Adrenal gland (tissue), 12 donors: ENCODE results near the gene IQSEC1. TPM values are rescaled to one million over a fixed set of nuclear protein-coding genes. Genes with fewer than 3 reads are reported as not detected.

Source experiments
- DNase-seq, 7 donors: peaks; one replicate each; pipeline ENCODE4 v3.0.0-alpha.2; 2019 to 2020
- H3K27ac ChIP-seq, 5 donors: fragments of 200-600 bp; sonication (generic) in 4 of 5; 1 replicate in 3 of 5; 2 replicates in 2 of 5; pipeline versions ENCODE4 v1.5.1 to v1.8.0; 2016 to 2020; ENCODE audit warnings: mild to moderate bottlenecking in 1 of 5
- H3K27me3 ChIP-seq: fragments of 200-600 bp; 2 replicates; pipeline ENCODE4 v1.8.0; 2021
- H3K36me3 ChIP-seq, 2 donors: fragments of 200-600 bp; replicated peaks in 1 of 2; 1 replicate in 1 of 2; 2 replicates in 1 of 2; pipeline versions ENCODE4 v1.5.1 to v1.8.0; 2018 to 2022
- H3K4me1 ChIP-seq, 2 donors: fragments of 200-600 bp; replicated peaks in 1 of 2; 1 replicate in 1 of 2; 2 replicates in 1 of 2; pipeline versions ENCODE4 v1.5.1 to v1.8.0; 2018 to 2021
- H3K4me3 ChIP-seq, 4 donors: fragments of 200-600 bp; sonication (generic) in 3 of 4; one replicate each; pipeline ENCODE4 v1.5.1; 2016 to 2018
- H3K9me3 ChIP-seq, 3 donors: fragments of 200-600 bp; sonication (generic) in 1 of 3; replicated peaks in 1 of 3; 1 replicate in 2 of 3; 2 replicates in 1 of 3; pipeline versions ENCODE4 v1.5.1 to v1.8.0; 2016 to 2021
- POLR2A ChIP-seq, 2 donors: fragments of 450-650 bp; IDR thresholded peaks; one replicate each; pipeline ENCODE4 v1.6.1; 2017; ENCODE audit warnings: antibody characterized with exemption in 2 of 2, mild to moderate bottlenecking in 2 of 2, moderate library complexity in 1 of 2
- WGBS, 4 donors: extraction: QIAGEN DNeasy Blood & Tissue Kit in 2 of 4; methylation state at CpG; one replicate each; pipeline versions ENCODE4 v1.1.5 to v1.1.7; 2013 to 2017; 5-methylcytosine and 5-hydroxymethylcytosine counted together
- intact Hi-C, 2 donors: fragments of 100-400 bp; cut with DNase I; formaldehyde crosslinking; loops; one replicate each; pipeline versions ENCODE4 v1.14.1 to v1.15.0; 2022 to 2023
- polyA plus RNA-seq, 3 donors: library from polyadenylated mRNA; stranded (reverse); fragments of 200-250 nt in 2 of 3; fragments of 350-450 nt in 1 of 3; fragmentation: Illumina TruSeq in 1 of 3; extraction: RNeasy Lipid Tissue Mini Kit (QIAGEN cat#74804) in 1 of 3; gene quantifications; one replicate each; pipeline ENCODE4 v1.2.3, GENCODE V29; 2013 to 2014
- total RNA-seq, 9 donors: library from RNA; depleted of rRNA in 4 of 9; stranded (reverse); fragments of >200 nt in 4 of 9; fragments of 120-200 nt in 1 of 9; fragmentation: NEBNext Ultra II Directional in 1 of 9; extraction: Animal tissue kit (Norgen Biotek cat#: 25700) in 1 of 9; gene quantifications; one replicate each; pipeline versions ENCODE4 v1.1.0 to v1.2.4, GENCODE V29; 2013 to 2023
- TF ChIP-seq, protein P1 (sequence below), 6 experiments: fragments of 450-650 bp in 4 of 6; fragments of 200-600 bp in 2 of 6; sonication (generic) in 1 of 6; IDR thresholded peaks; 1 replicate in 5 of 6; 2 replicates in 1 of 6; pipeline versions ENCODE4 v1.5.1 to v1.8.0; 2016 to 2021; ENCODE audit warnings: antibody characterized with exemption in 6 of 6, mild to moderate bottlenecking in 2 of 6, moderate library complexity in 1 of 6
- donor health status: healthy with polysubstance abuse.
- donor health status: Bipolar disorder and iron deficiency.
- donor health status: DM: yes; HTN: yes; CAD: no.
- donor health status: DM: no; HTN: no; CAD: no.
- donor health status: DM: no; HTN: no; CAD: no.
- donor health status: DM: yes; HTN: yes; CAD: no.

IQSEC1 gene
- total and polyA plus RNA-seq, 12 donors, result 24.4 to 133 (median 94.2) TPM

- no peak for DNase-seq
- no peaks in the 10 kb centered on the region for H3K36me3 ChIP-seq
- H3K9me3 ChIP-seq, result no peaks in the 10 kb centered on the region
- TF ChIP-seq, protein P1, sequence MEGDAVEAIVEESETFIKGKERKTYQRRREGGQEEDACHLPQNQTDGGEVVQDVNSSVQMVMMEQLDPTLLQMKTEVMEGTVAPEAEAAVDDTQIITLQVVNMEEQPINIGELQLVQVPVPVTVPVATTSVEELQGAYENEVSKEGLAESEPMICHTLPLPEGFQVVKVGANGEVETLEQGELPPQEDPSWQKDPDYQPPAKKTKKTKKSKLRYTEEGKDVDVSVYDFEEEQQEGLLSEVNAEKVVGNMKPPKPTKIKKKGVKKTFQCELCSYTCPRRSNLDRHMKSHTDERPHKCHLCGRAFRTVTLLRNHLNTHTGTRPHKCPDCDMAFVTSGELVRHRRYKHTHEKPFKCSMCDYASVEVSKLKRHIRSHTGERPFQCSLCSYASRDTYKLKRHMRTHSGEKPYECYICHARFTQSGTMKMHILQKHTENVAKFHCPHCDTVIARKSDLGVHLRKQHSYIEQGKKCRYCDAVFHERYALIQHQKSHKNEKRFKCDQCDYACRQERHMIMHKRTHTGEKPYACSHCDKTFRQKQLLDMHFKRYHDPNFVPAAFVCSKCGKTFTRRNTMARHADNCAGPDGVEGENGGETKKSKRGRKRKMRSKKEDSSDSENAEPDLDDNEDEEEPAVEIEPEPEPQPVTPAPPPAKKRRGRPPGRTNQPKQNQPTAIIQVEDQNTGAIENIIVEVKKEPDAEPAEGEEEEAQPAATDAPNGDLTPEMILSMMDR (IDR thresholded peaks at IDR 0.05), result no peak
- no peak for TF ChIP-seq POLR2A (IDR thresholded peaks at IDR 0.05)
- H3K4me1 ChIP-seq, result no peaks in the 10 kb centered on the region
- 85 to 90% (median 88%) methylated on average over 6 of the region's 6 CpGs for WGBS, 4 donors
- intact Hi-C loops, result no loop called here
- H3K27ac ChIP-seq, result no peak overlapping the region
- H3K27me3 ChIP-seq, result no peaks in the 10 kb centered on the region
- H3K4me3 ChIP-seq, result no peak overlapping the region
These were observed 21.6 kb downstream of the IQSEC1 start for GRCh38 chr3:13051581-13051980.

DNA sequence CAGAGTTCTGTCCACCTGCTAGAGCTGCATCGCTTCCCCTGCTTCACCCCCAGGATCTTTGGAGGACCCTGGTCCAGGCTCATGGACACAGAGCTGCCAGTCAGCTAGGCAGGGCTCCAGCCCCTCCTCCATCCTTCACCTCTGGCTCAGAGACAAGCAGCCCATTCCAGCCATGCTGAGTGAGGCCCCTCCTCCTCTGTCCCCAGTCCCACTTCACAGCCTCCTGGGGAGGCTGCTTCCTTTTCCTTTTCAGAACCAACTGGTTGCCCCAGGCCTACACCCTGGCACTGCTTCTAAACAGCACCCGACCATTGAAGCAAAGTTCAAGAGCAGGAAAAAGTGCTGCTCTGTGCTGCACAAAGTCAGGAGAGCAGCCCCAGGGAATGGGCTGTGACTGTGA, 22.2 kb downstream of the IQSEC1 start:
- Histone ChIP-seq H3K4me3 (no peak overlapping the region), H3K36me3 (no peaks in the 10 kb centered on the region), H3K27ac (no peak overlapping the region), H3K27me3 (no peaks in the 10 kb centered on the region), H3K4me1 (no peaks in the 10 kb centered on the region), H3K9me3 (no peaks in the 10 kb centered on the region)
- WGBS, 4 donors, result 80 to 92% (median 86%) methylated on average over 2 of the region's 2 CpGs
- TF ChIP-seq, protein P1 (IDR thresholded peaks at IDR 0.05), result no peak
- TF ChIP-seq POLR2A (IDR thresholded peaks at IDR 0.05), result no peak
- intact Hi-C loops, result no loop called here
- DNase-seq, result no peak

DNA sequence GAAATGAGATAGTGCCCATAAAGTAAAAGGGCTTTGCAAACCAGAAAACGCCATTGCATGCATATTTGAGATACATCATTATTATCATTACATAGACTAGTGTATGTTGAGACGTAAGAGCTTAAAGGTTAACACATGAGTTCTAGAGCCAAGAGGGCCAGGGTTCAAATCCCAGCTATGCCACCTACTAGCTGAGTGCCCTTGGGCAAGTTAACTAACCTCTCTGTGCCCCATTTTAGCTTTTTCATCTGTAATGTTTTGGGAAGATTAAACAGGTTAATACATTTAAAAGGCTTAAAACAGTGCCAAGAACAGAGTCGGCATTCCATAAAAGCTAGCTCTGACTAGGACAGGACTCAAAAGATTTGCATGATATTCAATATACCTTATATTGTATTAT, 22.8 kb downstream of the IQSEC1 start:
- 87 to 92% (median 91%) methylated on average over 3 of the region's 3 CpGs for WGBS, 4 donors
- Histone ChIP-seq H3K9me3 (no peaks in the 10 kb centered on the region), H3K4me3 (no peak overlapping the region), H3K36me3 (no peaks in the 10 kb centered on the region), H3K4me1 (no peaks in the 10 kb centered on the region), H3K27ac (no peak overlapping the region), H3K27me3 (no peaks in the 10 kb centered on the region)
- no peak for DNase-seq
- TF ChIP-seq, protein P1 (IDR thresholded peaks at IDR 0.05), result no peak
- TF ChIP-seq POLR2A (IDR thresholded peaks at IDR 0.05), result no peak
- intact Hi-C loops, result no loop called here

GRCh38 chr3:13049400-13049799, 23.8 kb downstream of the IQSEC1 start:
- intact Hi-C loops, result no loop called here
- WGBS, 4 donors, result 95 to 99% (median 97%) methylated on average over 6 of the region's 6 CpGs
- no peaks in the 10 kb centered on the region for H3K27me3 ChIP-seq

More at GRCh38 chr3:13049400-13049799, 23.8 kb downstream of the IQSEC1 start:
- Histone ChIP-seq H3K4me3 (no peak overlapping the region), H3K9me3 (no peaks in the 10 kb centered on the region), H3K36me3 (no peaks in the 10 kb centered on the region), H3K27ac (no peak overlapping the region), H3K4me1 (no peaks in the 10 kb centered on the region)
- TF ChIP-seq POLR2A (IDR thresholded peaks at IDR 0.05), result no peak
- TF ChIP-seq, protein P1 (IDR thresholded peaks at IDR 0.05), result no peak
- DNase-seq, result no peak
